ENCODE measurements around the gene MYO1G. TPM values are rescaled to one million over a fixed set of nuclear protein-coding genes. Genes with fewer than 3 reads are reported as not detected.
A peak's percentile ranks its signal among the peaks of the same experiment; 100 is the strongest.

Gene MYO1G
- polyA plus RNA-seq, 1 of the 3 experiments (the other 2 are of a cell fraction) = 0.05 TPM

GRCh38 chr7:44973610-44974401 is 5.0 kb downstream of the MYO1G start:
- H3K27me3 ChIP-seq (ENCODE audit: insufficient read depth) = no peaks in the 10 kb centered on the region
- no peaks in the 10 kb centered on the region for H3K79me2 ChIP-seq (ENCODE audit: insufficient read depth)
- H4K20me1 ChIP-seq (ENCODE audit: insufficient read depth) = no peaks in the 10 kb centered on the region
- no peak overlapping the region for H3K4me3 ChIP-seq (ENCODE audit: low read depth in 2 of 2, low read length in 1 of 2)
- CTCF ChIA-PET = interaction anchor here (0.6 to 6.2 kb wide), 41 partner anchors 9 to 391 kb away, joined by 3 to 125 read pairs (median 4); partner anchors contain the start of gene TBRG4
- no peak overlapping the region for H3K27ac ChIP-seq (ENCODE audit: low read depth in 2 of 2, low read length in 1 of 2)
- H3K9me2 ChIP-seq = no peaks in the 10 kb centered on the region
- H3K36me3 ChIP-seq (replicated peaks in 1 of 2; ENCODE audit: control insufficient read depth in 1 of 2, insufficient read depth in 2 of 2, low read length in 1 of 2) = peaks cover 0 to 5% of the 10 kb centered on the region in 2 experiments
- H2AFZ ChIP-seq (ENCODE audit: low read depth) = no peak overlapping the region
- no peak overlapping the region for H3K4me2 ChIP-seq
- H3K9me3 ChIP-seq = no peaks in the 10 kb centered on the region
- no peak overlapping the region for H3K9ac ChIP-seq
- peak; percentile 75 for DNase-seq
- peaks cover 0 to 3% of the 10 kb centered on the region in 2 experiments; a peak in 1 of 4 replicates for H3K4me1 ChIP-seq (ENCODE audit: control insufficient read depth in 1 of 2, insufficient read depth in 2 of 2, low read depth in 1 of 2, low read length in 1 of 2)
- 58% methylated on average over 8 of the region's 10 CpGs for WGBS (ENCODE audit: low lambda C conversion rate)
- POLR2A ChIA-PET = interaction anchor here (0.5 to 2.8 kb wide), 10 partner anchors 9 to 256 kb away, joined by 3 to 16 read pairs (median 5); partner anchors contain the start of genes NACAD, PURB and TBRG4
- H3F3A ChIP-seq (replicated peaks; ENCODE audit: insufficient read depth) = no peaks in the 10 kb centered on the region
- TF ChIP-seq NRF1 (IDR thresholded peaks at IDR 0.05; ENCODE audit: low read depth, low read length) = no peak
- TF ChIP-seq FOXJ3 (CRISPR knock-in tag; IDR thresholded peaks at IDR 0.05) = no peak
- no peak for TF ChIP-seq JUND (IDR thresholded peaks at IDR 0.05)
- no peak for TF ChIP-seq TEAD4 (IDR thresholded peaks at IDR 0.05; ENCODE audit: borderline replicate concordance, insufficient read depth)
- TF ChIP-seq REST (IDR thresholded peaks at IDR 0.05; ENCODE audit: low read depth, low read length) = no peak
- TF ChIP-seq MXI1 (IDR thresholded peaks at IDR 0.05; ENCODE audit: low read depth, low read length) = no peak
- TF ChIP-seq EP300 (IDR thresholded peaks at IDR 0.05; ENCODE audit: borderline replicate concordance in 1 of 2, low read depth in 1 of 2, low read length in 1 of 2) = no peak
- no peak for TF ChIP-seq PBX3 (IDR thresholded peaks at IDR 0.05)
- TF ChIP-seq POLR2AphosphoS5 (IDR thresholded peaks at IDR 0.05; ENCODE audit: low read depth, low read length) = no peak
- TF ChIP-seq TAF1 (IDR thresholded peaks at IDR 0.05; ENCODE audit: borderline replicate concordance, low read depth, low read length) = no peak
- TF ChIP-seq ELF1 (IDR thresholded peaks at IDR 0.05) = no peak
- no peak for TF ChIP-seq CHD2 (IDR thresholded peaks at IDR 0.05; ENCODE audit: low read length, partially characterized antibody)
- TF ChIP-seq SIN3A (IDR thresholded peaks at IDR 0.05; ENCODE audit: borderline replicate concordance, low read depth, low read length) = no peak
- no peak for TF ChIP-seq GATA2 (CRISPR knock-in tag; IDR thresholded peaks at IDR 0.05)
- TF ChIP-seq CTCF (IDR thresholded peaks at IDR 0.05) = peak; percentile 61
- TF ChIP-seq USF2 (IDR thresholded peaks at IDR 0.05; ENCODE audit: borderline replicate concordance, low read depth, low read length) = no peak
- TF ChIP-seq FOSL2 (IDR thresholded peaks at IDR 0.05; ENCODE audit: borderline replicate concordance, low read depth) = no peak
- no peak for TF ChIP-seq RCOR1 (IDR thresholded peaks at IDR 0.05; ENCODE audit: low read length)
- TF ChIP-seq RAD21 (IDR thresholded peaks at IDR 0.05; ENCODE audit: low read length) = peak; percentile 59
- TF ChIP-seq ZBTB33 (IDR thresholded peaks at IDR 0.05; ENCODE audit: borderline replicate concordance, low read depth) = no peak
- TF ChIP-seq SMC3 (IDR thresholded peaks at IDR 0.05; ENCODE audit: low read depth, low read length) = peak; percentile 66
- no peak for TF ChIP-seq RXRA (IDR thresholded peaks at IDR 0.05; ENCODE audit: borderline replicate concordance, low read depth)
